ENCODE measurements around the gene MAP10. TPM values are rescaled to one million over a fixed set of nuclear protein-coding genes. Genes with fewer than 3 reads are reported as not detected.

MAP10 gene
- total RNA-seq, 4 donors from 2014 or later, result 1.0 to 1.6 (median 1.4) TPM

DNA sequence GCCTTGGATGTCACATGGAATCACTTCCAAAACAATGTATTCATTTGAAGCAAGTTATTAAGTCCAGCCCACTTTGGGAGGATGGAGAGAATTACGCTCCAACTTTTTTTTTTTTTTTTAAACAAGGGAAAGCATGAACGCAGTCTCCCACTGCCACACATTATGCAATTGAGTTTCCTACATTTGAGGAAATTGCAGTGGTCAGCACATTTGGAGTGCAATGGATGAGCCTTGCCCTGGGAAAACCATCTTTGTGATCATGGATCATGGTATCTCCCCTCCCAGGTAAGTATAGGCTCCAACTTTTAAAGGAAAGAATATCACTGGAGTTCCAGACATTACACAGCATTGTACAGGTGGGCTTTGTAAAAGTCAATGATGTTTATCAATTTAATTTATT is 26.7 kb downstream of the MAP10 start:
- no peaks in the 10 kb centered on the region for H3K27me3 ChIP-seq
- no peak overlapping the region for H3K4me3 ChIP-seq
- H3K27ac ChIP-seq (replicated peaks in 1 of 4), result no peak overlapping the region
- DNase-seq (ENCODE audit: extremely low spot score), result no peak
- H3K36me3 ChIP-seq, result no peaks in the 10 kb centered on the region
- TF ChIP-seq POLR2AphosphoS5 (IDR thresholded peaks at IDR 0.05) (no peak), POLR2A (IDR thresholded peaks at IDR 0.05; ENCODE audit: low read depth) (no peak), EP300 (IDR thresholded peaks at IDR 0.05) (no peak), CTCF (IDR thresholded peaks at IDR 0.05) (no peak)
- WGBS, result 90% methylated on average over 2 of the region's 2 CpGs
- H3K4me1 ChIP-seq, result no peaks in the 10 kb centered on the region
- intact Hi-C loops (cut with DNase I), result no loop called here
- H3K9me3 ChIP-seq, result no peaks in the 10 kb centered on the region

- H3K4me1 ChIP-seq, result no peaks in the 10 kb centered on the region
- H3K36me3 ChIP-seq, result no peaks in the 10 kb centered on the region
- 51% methylated on average over 3 of the region's 3 CpGs for WGBS
- intact Hi-C loops (cut with DNase I), result no loop called here
- no peaks in the 10 kb centered on the region for H3K27me3 ChIP-seq
- no peak overlapping the region for H3K4me3 ChIP-seq
- TF ChIP-seq POLR2A (IDR thresholded peaks at IDR 0.05; ENCODE audit: low read depth) (no peak), POLR2AphosphoS5 (IDR thresholded peaks at IDR 0.05) (no peak), EP300 (IDR thresholded peaks at IDR 0.05) (no peak), CTCF (IDR thresholded peaks at IDR 0.05) (no peak)
- DNase-seq (ENCODE audit: extremely low spot score), result no peak
- H3K9me3 ChIP-seq, result no peaks in the 10 kb centered on the region
- no peak overlapping the region for H3K27ac ChIP-seq (replicated peaks in 1 of 4)
These were observed 28.9 kb downstream of the MAP10 start for GRCh38 chr1:232834066-232834465.

GRCh38 chr1:232835166-232835565 is 29.9 kb downstream of the MAP10 start:
- WGBS, result 79% methylated on average over 6 of the region's 6 CpGs
- TF ChIP-seq POLR2AphosphoS5 (IDR thresholded peaks at IDR 0.05) (no peak), POLR2A (IDR thresholded peaks at IDR 0.05; ENCODE audit: low read depth) (no peak), CTCF (IDR thresholded peaks at IDR 0.05) (no peak), EP300 (IDR thresholded peaks at IDR 0.05) (no peak)

DNA sequence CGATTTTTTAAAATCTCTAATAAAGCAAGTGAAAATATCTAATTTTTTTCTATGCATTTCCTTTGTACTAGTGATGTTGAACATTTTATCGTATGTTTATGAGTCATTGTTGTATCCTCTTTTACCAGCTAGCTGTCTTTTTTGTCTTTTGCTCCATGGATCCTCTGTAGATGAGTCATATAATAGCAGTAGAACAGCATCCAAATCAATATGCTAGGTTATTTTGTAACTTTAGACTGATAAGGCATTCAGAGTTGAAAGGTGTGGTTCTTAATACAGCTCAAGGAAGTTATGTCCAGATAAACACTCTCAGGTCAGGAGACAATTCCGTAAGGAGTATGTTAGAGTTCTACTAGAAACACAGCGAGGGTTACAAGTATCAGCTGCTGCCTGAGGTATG is 31.9 kb downstream of the MAP10 start:
- no peaks in the 10 kb centered on the region for H3K9me3 ChIP-seq
- no peaks in the 10 kb centered on the region for H3K4me1 ChIP-seq
- WGBS, result 89% methylated on average over 4 of the region's 4 CpGs
- H3K27me3 ChIP-seq, result no peaks in the 10 kb centered on the region
- no peak for TF ChIP-seq EP300 (IDR thresholded peaks at IDR 0.05)
- no peak for TF ChIP-seq CTCF (IDR thresholded peaks at IDR 0.05)
- TF ChIP-seq POLR2AphosphoS5 (IDR thresholded peaks at IDR 0.05), result no peak
- TF ChIP-seq POLR2A (IDR thresholded peaks at IDR 0.05; ENCODE audit: low read depth), result no peak
- H3K27ac ChIP-seq (replicated peaks in 1 of 4), result no peak overlapping the region
- no peak for DNase-seq (ENCODE audit: extremely low spot score)
- no peak overlapping the region for H3K4me3 ChIP-seq
- intact Hi-C loops (cut with DNase I), result no loop called here
- no peaks in the 10 kb centered on the region for H3K36me3 ChIP-seq

More at GRCh38 chr1:232835166-232835565, 29.9 kb downstream of the MAP10 start:
- Histone ChIP-seq H3K27me3 (no peaks in the 10 kb centered on the region), H3K4me3 (no peak overlapping the region), H3K36me3 (no peaks in the 10 kb centered on the region), H3K9me3 (no peaks in the 10 kb centered on the region), H3K4me1 (no peaks in the 10 kb centered on the region), H3K27ac (replicated peaks in 1 of 4) (no peak overlapping the region)
- no peak for DNase-seq (ENCODE audit: extremely low spot score)
- intact Hi-C loops (cut with DNase I), result no loop called here

DNA sequence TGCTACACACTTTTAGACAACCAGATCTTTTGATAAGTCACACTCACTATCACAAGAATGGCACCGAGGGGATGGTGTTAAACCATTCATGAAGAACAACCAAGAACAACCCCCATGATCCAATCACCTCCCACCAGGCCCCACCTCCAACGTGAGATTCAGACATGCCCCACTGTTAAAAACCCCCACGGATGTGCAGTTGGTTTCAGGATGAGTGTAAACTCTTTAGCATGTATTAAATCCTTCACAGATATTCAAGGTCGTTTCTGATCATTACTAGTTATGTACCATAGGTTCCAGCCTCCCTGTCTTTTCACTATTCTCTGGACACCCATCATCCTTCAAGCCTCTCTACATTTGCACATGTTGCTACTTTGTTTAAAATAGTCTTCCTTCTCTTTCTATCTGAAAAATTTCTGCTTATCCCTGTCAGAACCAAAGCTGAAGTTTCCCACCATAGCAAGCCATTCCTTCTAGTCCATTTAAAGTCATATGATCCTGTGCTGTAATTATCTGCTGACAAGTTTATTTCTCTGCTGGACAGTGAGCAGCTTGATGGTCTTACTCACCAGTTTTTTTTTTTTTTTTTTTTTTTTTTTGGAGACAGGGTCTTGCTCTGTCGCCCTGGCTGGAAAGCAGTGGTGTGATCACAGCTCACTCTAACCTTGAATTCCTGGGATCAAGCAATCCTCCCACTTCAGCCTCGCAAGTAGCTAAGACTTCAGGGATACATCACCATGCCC is 36.8 kb downstream of the MAP10 start:
- Histone ChIP-seq H3K9me3 (no peaks in the 10 kb centered on the region), H3K27me3 (no peaks in the 10 kb centered on the region), H3K4me1 (no peaks in the 10 kb centered on the region), H3K27ac (replicated peaks in 1 of 4) (no peak overlapping the region), H3K4me3 (no peak overlapping the region), H3K36me3 (no peaks in the 10 kb centered on the region)
- intact Hi-C loops (cut with DNase I), result no loop called here
- no peak for TF ChIP-seq POLR2A (IDR thresholded peaks at IDR 0.05; ENCODE audit: low read depth)
- TF ChIP-seq CTCF (IDR thresholded peaks at IDR 0.05), result no peak
- no peak for TF ChIP-seq EP300 (IDR thresholded peaks at IDR 0.05)
- TF ChIP-seq POLR2AphosphoS5 (IDR thresholded peaks at IDR 0.05), result no peak
- no peak for DNase-seq (ENCODE audit: extremely low spot score)
- 86% methylated on average over 6 of the region's 6 CpGs for WGBS

Measured in esophagus muscularis mucosa (tissue), 4 donors.